AG09319 (cell line): Measurements from ENCODE around the gene CEACAM7.

ENCODE experiments used
- DNase-seq: peaks from one replicate; pipeline ENCODE4 v3.0.0-alpha.2; 2010; ENCODE audit warnings: low read depth; ENCODE audit errors: extremely low read depth
- CTCF ChIP-seq: IDR thresholded peaks from 2 replicates; pipeline ENCODE4 v1.5.1; 2011; ENCODE audit warnings: low read depth, mild to moderate bottlenecking, inconsistent platforms, low read length, moderate library complexity

The CEACAM7 gene

GRCh38 chr19:41688098-41688497 is at the start of gene CEACAM7:
CEACAM7 (minus strand) TSS chr19:41688270; CDS start chr19:41688165, 105 bp downstream.
- no peak for DNase-seq
- TF ChIP-seq CTCF = no peak

GRCh38 chr19:41735071-41735600 is 47.1 kb upstream of the CEACAM7 start:
- TF ChIP-seq CTCF = no peak
- no peak for DNase-seq

- TF ChIP-seq CTCF = no peak
- no peak for DNase-seq
Measured at GRCh38 chr19:41734585-41734984, 46.5 kb upstream of the CEACAM7 start.

- no peak for TF ChIP-seq CTCF
- DNase-seq = no peak
Measured at GRCh38 chr19:41734156-41734555, 46.1 kb upstream of the CEACAM7 start.

- no peak for DNase-seq
- no peak for TF ChIP-seq CTCF
Measured at GRCh38 chr19:41726493-41726892, 38.4 kb upstream of the CEACAM7 start.

GRCh38 chr19:41720103-41720502 is 32.0 kb upstream of the CEACAM7 start:
- DNase-seq = no peak
- TF ChIP-seq CTCF = no peak

- no peak for TF ChIP-seq CTCF
- DNase-seq = no peak
Measured at GRCh38 chr19:41718761-41719160, 30.7 kb upstream of the CEACAM7 start.
